HepG2 (cell line): ENCODE results near the gene ZNF544. TPM values are rescaled to one million over a fixed set of nuclear protein-coding genes. Genes with fewer than 3 reads are reported as not detected.

ENCODE experiments used
- ELF4 ChIP-seq: sonication (generic); formaldehyde crosslinking; IDR thresholded peaks from 2 replicates; pipeline ENCODE4 v1.5.0; 2020; ENCODE audit warnings: missing genetic modification reagents, mild to moderate bottlenecking, moderate library complexity, borderline replicate concordance
- FOXP4 ChIP-seq: sonication (generic); formaldehyde crosslinking; IDR thresholded peaks from 2 replicates; pipeline ENCODE4 v1.4.0; 2020; ENCODE audit warnings: missing genetic modification reagents
- GATA4 ChIP-seq: sonication (generic); IDR thresholded peaks from 2 replicates; pipeline ENCODE4 v1.6.1; 2016; ENCODE audit warnings: antibody characterized with exemption, low read depth, borderline replicate concordance
- HHEX ChIP-seq: IDR thresholded peaks from 2 replicates; pipeline ENCODE4 v1.6.1; 2016; ENCODE audit warnings: control low read depth
- JARID2 ChIP-seq: sonication (generic); formaldehyde crosslinking; IDR thresholded peaks from 2 replicates; pipeline ENCODE4 v1.8.1; 2023; ENCODE audit warnings: missing genetic modification reagents, inconsistent platforms; ENCODE audit not compliant: insufficient replicate concordance
- MAFF ChIP-seq: IDR thresholded peaks from 2 replicates; pipeline ENCODE4 v1.6.1; 2011; ENCODE audit warnings: low read depth, low read length, improper control_type of control experiment
- MYC ChIP-seq: sonication (generic); formaldehyde crosslinking; IDR thresholded peaks from 2 replicates; pipeline ENCODE4 v1.9.0; 2021; ENCODE audit warnings: missing genetic modification reagents, borderline replicate concordance
- PCBP2 ChIP-seq: fragments of 200-400 bp; formaldehyde crosslinking; optimal IDR thresholded peaks from 2 replicates; pipeline ENCODE3; 2018; ENCODE audit warnings: low read length, low read depth; ENCODE audit not compliant: poor library complexity, severe bottlenecking
- PPARG ChIP-seq: conservative IDR thresholded peaks from 2 replicates; pipeline ENCODE4 v1.6.1; 2016; ENCODE audit warnings: missing biosample characterization, missing genetic modification reagents
- SSRP1 ChIP-seq: IDR thresholded peaks from 2 replicates; pipeline ENCODE4 v1.6.1; 2016; ENCODE audit warnings: control low read depth
- THAP11 ChIP-seq: IDR thresholded peaks from 2 replicates; pipeline ENCODE4 v1.6.1; 2016; ENCODE audit warnings: missing biosample characterization, missing genetic modification reagents
- TSC22D2 ChIP-seq: sonication (generic); formaldehyde crosslinking; IDR thresholded peaks from 2 replicates; pipeline ENCODE4 v1.5.1; 2020; ENCODE audit warnings: missing genetic modification reagents, mild to moderate bottlenecking, borderline replicate concordance
- ZKSCAN1 ChIP-seq: fragments of 150-350 bp; IDR thresholded peaks from 2 replicates; pipeline ENCODE4 v1.6.1; 2014; ENCODE audit warnings: low read length
- ZNF367 ChIP-seq: sonication (generic); formaldehyde crosslinking; IDR thresholded peaks from 2 replicates; pipeline ENCODE4 v1.4.0; 2020; ENCODE audit warnings: missing genetic modification reagents, borderline replicate concordance
- ZNF460 ChIP-seq: sonication (generic); formaldehyde crosslinking; IDR thresholded peaks from 2 replicates; pipeline ENCODE4 v1.5.1; 2020; ENCODE audit warnings: missing genetic modification reagents, mild to moderate bottlenecking, borderline replicate concordance
- ZNF567 ChIP-seq: sonication (generic); formaldehyde crosslinking; IDR thresholded peaks from 2 replicates; pipeline ENCODE4 v1.8.1; 2023; ENCODE audit warnings: mild to moderate bottlenecking, missing genetic modification reagents, borderline replicate concordance
- ZSCAN9 ChIP-seq: IDR thresholded peaks from 2 replicates; pipeline ENCODE4 v1.6.1; 2016; ENCODE audit warnings: borderline replicate concordance
- polyA plus RNA-seq, 8 experiments: library from polyadenylated mRNA; depleted of rRNA in 3 of 8; stranded (reverse) in 7 of 8; unstranded in 1 of 8; fragments of >200 nt; fragmentation: Illumina TruSeq in 4 of 8; extraction: Trizol in 4 of 8; gene quantifications; 2 replicates each; pipeline versions ENCODE4 v1.2.1 to v1.2.3, GENCODE V29; 2011 to 2016; ENCODE audit warnings: low read depth in 4 of 8, missing spikeins in 1 of 8, mixed read lengths in 1 of 8; ENCODE audit not compliant: insufficient read depth in 1 of 8
- total RNA-seq, 5 experiments: library from RNA; depleted of rRNA; stranded (reverse); fragments of >200 nt; fragmentation: Illumina TruSeq; extraction: Trizol; gene quantifications; 2 replicates each; pipeline ENCODE4 v1.2.3, GENCODE V29; 2016; ENCODE audit warnings: low read depth in 1 of 5
- TF ChIP-seq, protein P1 (sequence below): sonication (generic); formaldehyde crosslinking; IDR thresholded peaks from 2 replicates; pipeline ENCODE4 v1.5.1; 2020; ENCODE audit warnings: missing genetic modification reagents, mild to moderate bottlenecking, borderline replicate concordance
- TF ChIP-seq, protein P2 (sequence below): IDR thresholded peaks from 2 replicates; pipeline ENCODE4 v1.6.1; 2018; ENCODE audit warnings: missing genetic modification reagents, mild to moderate bottlenecking, missing compliant biosample characterization

Gene ZNF544
- total and polyA plus RNA-seq, 2 of the 13 experiments (the other 11 are each of a cell fraction or from before 2014, with no cell fraction given), result 13.1 to 17.0 TPM

DNA sequence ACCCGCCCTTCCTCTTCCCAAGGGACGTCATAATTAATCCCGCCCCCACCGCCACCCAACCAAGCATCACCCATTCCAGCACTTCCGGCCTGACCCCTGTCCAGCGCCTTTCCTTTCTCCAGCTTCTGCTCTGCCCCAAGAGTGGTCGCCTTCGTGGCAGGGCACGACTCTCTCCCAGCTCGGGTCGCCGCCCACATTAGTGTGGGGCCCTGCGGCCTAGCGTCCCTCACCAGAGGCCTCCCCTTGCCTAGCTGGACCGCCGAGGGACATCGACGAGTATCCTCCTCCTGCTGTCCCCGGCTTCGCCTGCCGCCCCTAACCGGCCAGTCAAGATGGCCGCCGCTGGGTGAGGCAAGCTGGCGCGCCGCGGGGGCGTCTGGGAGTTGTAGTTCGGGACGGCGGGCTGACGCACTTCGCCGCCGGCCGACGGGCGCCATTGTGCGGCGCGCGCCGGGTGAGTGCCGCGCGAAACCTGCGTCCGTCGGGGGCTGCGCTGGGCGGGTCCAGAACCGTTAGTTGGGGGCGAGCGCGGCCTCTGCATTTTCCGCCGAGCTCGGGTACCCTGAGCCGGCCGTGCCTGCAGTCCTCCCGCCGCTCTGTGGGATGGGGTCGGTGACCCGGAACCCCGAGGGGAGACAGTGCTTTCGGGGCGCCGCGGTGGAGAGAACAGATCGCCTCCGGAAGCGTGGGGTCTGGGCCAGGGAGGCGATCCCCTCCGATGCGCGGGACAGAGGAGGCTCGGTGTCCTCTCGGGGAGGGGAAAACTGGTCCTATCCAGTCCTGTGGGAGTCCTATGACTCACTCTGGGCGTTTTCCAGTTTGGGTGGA is 45.5 kb upstream of the ZNF544 start, which contains the start of gene ZNF274 (continued):
- TF ChIP-seq FOXP4 (CRISPR knock-in tag), result no peak; the same call in 1 of the 2 replicates
- TF ChIP-seq THAP11 (CRISPR knock-in tag), result peak; percentile 98
- TF ChIP-seq ZNF367 (CRISPR knock-in tag), result no peak; the same call in 1 of the 2 replicates
- no peak for TF ChIP-seq HHEX (CRISPR knock-in tag)
- TF ChIP-seq JARID2, result no peak
- no peak for TF ChIP-seq SSRP1 (CRISPR knock-in tag)
- TF ChIP-seq ZKSCAN1, result no peak
- no peak for TF ChIP-seq MAFF
- TF ChIP-seq GATA4, result peak; percentile 54; the same call in 1 of the 2 replicates
- TF ChIP-seq ELF4, result 0 out of 2 replicates have a peak, but pooled peaks have one; percentile 37
- no peak; the same call in none of the 2 replicates for TF ChIP-seq ZSCAN9
- TF ChIP-seq, protein P1, sequence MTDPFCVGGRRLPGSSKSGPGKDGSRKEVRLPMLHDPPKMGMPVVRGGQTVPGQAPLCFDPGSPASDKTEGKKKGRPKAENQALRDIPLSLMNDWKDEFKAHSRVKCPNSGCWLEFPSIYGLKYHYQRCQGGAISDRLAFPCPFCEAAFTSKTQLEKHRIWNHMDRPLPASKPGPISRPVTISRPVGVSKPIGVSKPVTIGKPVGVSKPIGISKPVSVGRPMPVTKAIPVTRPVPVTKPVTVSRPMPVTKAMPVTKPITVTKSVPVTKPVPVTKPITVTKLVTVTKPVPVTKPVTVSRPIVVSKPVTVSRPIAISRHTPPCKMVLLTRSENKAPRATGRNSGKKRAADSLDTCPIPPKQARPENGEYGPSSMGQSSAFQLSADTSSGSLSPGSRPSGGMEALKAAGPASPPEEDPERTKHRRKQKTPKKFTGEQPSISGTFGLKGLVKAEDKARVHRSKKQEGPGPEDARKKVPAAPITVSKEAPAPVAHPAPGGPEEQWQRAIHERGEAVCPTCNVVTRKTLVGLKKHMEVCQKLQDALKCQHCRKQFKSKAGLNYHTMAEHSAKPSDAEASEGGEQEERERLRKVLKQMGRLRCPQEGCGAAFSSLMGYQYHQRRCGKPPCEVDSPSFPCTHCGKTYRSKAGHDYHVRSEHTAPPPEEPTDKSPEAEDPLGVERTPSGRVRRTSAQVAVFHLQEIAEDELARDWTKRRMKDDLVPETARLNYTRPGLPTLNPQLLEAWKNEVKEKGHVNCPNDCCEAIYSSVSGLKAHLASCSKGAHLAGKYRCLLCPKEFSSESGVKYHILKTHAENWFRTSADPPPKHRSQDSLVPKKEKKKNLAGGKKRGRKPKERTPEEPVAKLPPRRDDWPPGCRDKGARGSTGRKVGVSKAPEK (CRISPR knock-in tag), result no peak
- TF ChIP-seq PPARG, result peak; percentile 30; the same call in 1 of the 2 replicates
- TF ChIP-seq, protein P2, sequence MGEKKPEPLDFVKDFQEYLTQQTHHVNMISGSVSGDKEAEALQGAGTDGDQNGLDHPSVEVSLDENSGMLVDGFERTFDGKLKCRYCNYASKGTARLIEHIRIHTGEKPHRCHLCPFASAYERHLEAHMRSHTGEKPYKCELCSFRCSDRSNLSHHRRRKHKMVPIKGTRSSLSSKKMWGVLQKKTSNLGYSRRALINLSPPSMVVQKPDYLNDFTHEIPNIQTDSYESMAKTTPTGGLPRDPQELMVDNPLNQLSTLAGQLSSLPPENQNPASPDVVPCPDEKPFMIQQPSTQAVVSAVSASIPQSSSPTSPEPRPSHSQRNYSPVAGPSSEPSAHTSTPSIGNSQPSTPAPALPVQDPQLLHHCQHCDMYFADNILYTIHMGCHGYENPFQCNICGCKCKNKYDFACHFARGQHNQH (CRISPR knock-in tag), result no peak
- TF ChIP-seq PCBP2, result no peak
- no peak for TF ChIP-seq ZNF567 (CRISPR knock-in tag)
- TF ChIP-seq MYC, result peak; percentile 89
- TF ChIP-seq ZNF460 (CRISPR knock-in tag), result peak; percentile 56; the same call in 1 of the 2 replicates
- peak; percentile 34; the same call in 1 of the 2 replicates for TF ChIP-seq TSC22D2 (CRISPR knock-in tag)
